Measurements from ENCODE around the gene TARS3. TPM values are rescaled to one million over a fixed set of nuclear protein-coding genes. Genes with fewer than 3 reads are reported as not detected.

Gene TARS3
- total RNA-seq, 1 experiment from 2014 or later = 14.1 TPM

GRCh38 chr15:101637919-101638318 is 86.4 kb downstream of the TARS3 start:
- no peak overlapping the region for H3K18ac ChIP-seq (ENCODE audit: insufficient read length, low read depth, low read length)
- H4K91ac ChIP-seq (ENCODE audit: insufficient read length, low read depth, low read length) = no peak overlapping the region
- Mint-ChIP-seq H3K9me3 (no peaks in the 10 kb centered on the region), H3K4me3 (no peak overlapping the region), H3K36me3 (ENCODE audit: insufficient read depth in 1 of 3, low read depth in 3 of 3) (peaks cover 0 to 23% (median 20%) of the 10 kb centered on the region in 3 experiments; a peak in 5 of 7 replicates), H3K27me3 (ENCODE audit: low read depth) (no peaks in the 10 kb centered on the region), H3K4me1 (peaks cover 14 to 16% of the 10 kb centered on the region in 2 experiments), H3K27ac (peak overlapping the region in 2 of 3 experiments; percentile 49 to 63; a peak in 4 of 7 replicates)
- H4K5ac ChIP-seq (ENCODE audit: insufficient read length, low read depth, low read length) = no peak overlapping the region
- no peak overlapping the region for H2AK5ac ChIP-seq (ENCODE audit: insufficient read length, low read length)
- no peaks in the 10 kb centered on the region for H3K23me2 ChIP-seq (ENCODE audit: insufficient read length, low read depth, low read length, poor library complexity, severe bottlenecking)
- H3K14ac ChIP-seq (ENCODE audit: insufficient read depth, low read length) = no peak overlapping the region
- H3K23ac ChIP-seq (ENCODE audit: insufficient read length, low read depth, low read length) = no peak overlapping the region
- H3T11ph ChIP-seq (ENCODE audit: low read length) = no peak overlapping the region
- no peak overlapping the region for H2AFZ ChIP-seq (ENCODE audit: low read length)
- no peak overlapping the region for H3K56ac ChIP-seq (ENCODE audit: insufficient read length, low read depth, low read length)
- H2BK15ac ChIP-seq (ENCODE audit: low read depth, low read length) = no peak overlapping the region
- WGBS (ENCODE audit: extremely low coverage, insufficient read length, low lambda C conversion rate) = no CpG with 5 or more reads among the region's 3 CpGs
- peaks cover 2% of the 10 kb centered on the region for H3K79me1 ChIP-seq (ENCODE audit: insufficient read depth, low read depth, low read length, poor library complexity, severe bottlenecking)
- no peak overlapping the region for H3K9ac ChIP-seq (ENCODE audit: extremely low read depth, insufficient read length, low read length)
- no peak overlapping the region for H4K8ac ChIP-seq (replicated peaks; ENCODE audit: insufficient read length, low read depth, low read length)
- no peak overlapping the region for H3K27ac ChIP-seq (ENCODE audit: insufficient read length, low read depth, low read length)
- H3K4ac ChIP-seq (ENCODE audit: low read depth, low read length) = no peak overlapping the region
- no peak overlapping the region for H2BK5ac ChIP-seq (ENCODE audit: insufficient read length, low read length)
- TF ChIP-seq, protein P1, sequence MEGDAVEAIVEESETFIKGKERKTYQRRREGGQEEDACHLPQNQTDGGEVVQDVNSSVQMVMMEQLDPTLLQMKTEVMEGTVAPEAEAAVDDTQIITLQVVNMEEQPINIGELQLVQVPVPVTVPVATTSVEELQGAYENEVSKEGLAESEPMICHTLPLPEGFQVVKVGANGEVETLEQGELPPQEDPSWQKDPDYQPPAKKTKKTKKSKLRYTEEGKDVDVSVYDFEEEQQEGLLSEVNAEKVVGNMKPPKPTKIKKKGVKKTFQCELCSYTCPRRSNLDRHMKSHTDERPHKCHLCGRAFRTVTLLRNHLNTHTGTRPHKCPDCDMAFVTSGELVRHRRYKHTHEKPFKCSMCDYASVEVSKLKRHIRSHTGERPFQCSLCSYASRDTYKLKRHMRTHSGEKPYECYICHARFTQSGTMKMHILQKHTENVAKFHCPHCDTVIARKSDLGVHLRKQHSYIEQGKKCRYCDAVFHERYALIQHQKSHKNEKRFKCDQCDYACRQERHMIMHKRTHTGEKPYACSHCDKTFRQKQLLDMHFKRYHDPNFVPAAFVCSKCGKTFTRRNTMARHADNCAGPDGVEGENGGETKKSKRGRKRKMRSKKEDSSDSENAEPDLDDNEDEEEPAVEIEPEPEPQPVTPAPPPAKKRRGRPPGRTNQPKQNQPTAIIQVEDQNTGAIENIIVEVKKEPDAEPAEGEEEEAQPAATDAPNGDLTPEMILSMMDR (conservative IDR thresholded peaks at IDR 0.05) = no peak
- no peak overlapping the region for H2BK20ac ChIP-seq (ENCODE audit: low read depth, low read length, poor library complexity, severe bottlenecking)
- no peak overlapping the region for H3K4me2 ChIP-seq (ENCODE audit: insufficient read depth, insufficient read length, low read length)
- no peaks in the 10 kb centered on the region for H3K79me2 ChIP-seq (ENCODE audit: insufficient read depth, low read length)
- DNase-seq = no peak
- no peaks in the 10 kb centered on the region for H3K9me3 ChIP-seq (ENCODE audit: control insufficient read depth, low read depth, low read length)
- H3K4me1 ChIP-seq (ENCODE audit: insufficient read depth, low read length) = no peaks in the 10 kb centered on the region
- H3K27me3 ChIP-seq (ENCODE audit: insufficient read depth, low read length) = no peaks in the 10 kb centered on the region
- H2BK12ac ChIP-seq (ENCODE audit: insufficient read length, low read depth, low read length) = no peak overlapping the region
- no peaks in the 10 kb centered on the region for H4K20me1 ChIP-seq (ENCODE audit: control insufficient read depth, insufficient read depth, insufficient read length)
- H2BK120ac ChIP-seq (ENCODE audit: low read depth, low read length, poor library complexity, severe bottlenecking) = no peak overlapping the region
